Sigmoid colon (tissue), 4 donors: ENCODE measurements around the gene DNAH5.

Experiments
- CTCF ChIP-seq, 4 experiments: fragments of 450-650 bp in 3 of 4; fragments of 200-600 bp in 1 of 4; IDR thresholded peaks; one replicate each; pipeline ENCODE4 v1.5.1; 2016 to 2019; ENCODE audit warnings: antibody characterized with exemption in 4 of 4, mild to moderate bottlenecking in 3 of 4, moderate library complexity in 2 of 4
- EP300 ChIP-seq, 4 donors: sonication (generic); formaldehyde crosslinking; IDR thresholded peaks; one replicate each; pipeline ENCODE4 v1.6.1; 2017; ENCODE audit warnings: antibody characterized with exemption in 4 of 4
- POLR2A ChIP-seq, 2 donors: fragments of 450-650 bp; IDR thresholded peaks; one replicate each; pipeline ENCODE4 v1.6.1; 2016; ENCODE audit warnings: antibody characterized with exemption in 2 of 2, mild to moderate bottlenecking in 2 of 2, moderate library complexity in 2 of 2
- POLR2AphosphoS5 ChIP-seq, 4 donors: sonication (generic); formaldehyde crosslinking; IDR thresholded peaks; one replicate each; pipeline ENCODE4 v1.6.1; 2017; ENCODE audit warnings: antibody characterized with exemption in 4 of 4

- TF ChIP-seq CTCF (IDR thresholded peaks at IDR 0.05): no peak
- TF ChIP-seq POLR2A (IDR thresholded peaks at IDR 0.05): no peak
- TF ChIP-seq POLR2AphosphoS5 (IDR thresholded peaks at IDR 0.05): no peak
- TF ChIP-seq EP300 (IDR thresholded peaks at IDR 0.05): no peak
These were observed 32.7 kb upstream of the DNAH5 start for GRCh38 chr5:13976867-13977830.
